CD4-positive, alpha-beta T cell treated with Interleukin-15 for 1 hour (primary cell): Measurements from ENCODE around the gene FOXD4L3.
"Not testable (repeated sequence)": the region's sequence is repeated elsewhere in the genome, so short reads cannot be mapped to it uniquely, and the experiment has no call there.

Source experiments
- DNase-seq: peaks from one replicate; pipeline ENCODE4 v3.0.0-alpha.2; 2020

FOXD4L3 gene

GRCh38 chr9:68302567-68302966 is at the start of gene FOXD4L3:
Gene FOXD4L3, plus strand, starts transcription at chr9:68302867. Its CDS starts 85 bp downstream, at chr9:68302952.
- not testable (repeated sequence) for DNase-seq

GRCh38 chr9:68281041-68281440 is 21.6 kb upstream of the FOXD4L3 start:
- not testable (repeated sequence) for DNase-seq

GRCh38 chr9:68303771-68304170 is 1.1 kb downstream of the FOXD4L3 start:
- DNase-seq: not testable (repeated sequence)

- DNase-seq: not testable (repeated sequence)
These were observed 1.5 kb downstream of the FOXD4L3 start for GRCh38 chr9:68304212-68304611.

- DNase-seq: not testable (repeated sequence)
These were observed 2.1 kb downstream of the FOXD4L3 start for GRCh38 chr9:68304777-68305176.

- DNase-seq: not testable (repeated sequence)
These were observed 3.1 kb downstream of the FOXD4L3 start for GRCh38 chr9:68305680-68306285.

GRCh38 chr9:68306391-68306964 is 3.8 kb downstream of the FOXD4L3 start:
- DNase-seq: not testable (repeated sequence)

GRCh38 chr9:68307127-68307526 is 4.5 kb downstream of the FOXD4L3 start:
- not testable (repeated sequence) for DNase-seq

GRCh38 chr9:68307654-68308053 is 5.0 kb downstream of the FOXD4L3 start:
- not testable (repeated sequence) for DNase-seq

- DNase-seq: not testable (repeated sequence)
These were observed 8.5 kb downstream of the FOXD4L3 start for GRCh38 chr9:68311208-68311607.

- not testable (repeated sequence) for DNase-seq
These were observed 15.5 kb downstream of the FOXD4L3 start for GRCh38 chr9:68318209-68318608.

GRCh38 chr9:68323749-68324148 is 21.1 kb downstream of the FOXD4L3 start:
- DNase-seq: not testable (repeated sequence)

GRCh38 chr9:68324518-68324917 is 21.9 kb downstream of the FOXD4L3 start:
- not testable (repeated sequence) for DNase-seq

- not testable (repeated sequence) for DNase-seq
These were observed 26.4 kb downstream of the FOXD4L3 start for GRCh38 chr9:68329106-68329505.

- DNase-seq: not testable (repeated sequence)
These were observed 28.0 kb downstream of the FOXD4L3 start for GRCh38 chr9:68330531-68331173.

GRCh38 chr9:68332122-68332521 is 29.5 kb downstream of the FOXD4L3 start:
- not testable (repeated sequence) for DNase-seq

- DNase-seq: not testable (repeated sequence)
These were observed 33.3 kb downstream of the FOXD4L3 start for GRCh38 chr9:68335935-68336334.

GRCh38 chr9:68336639-68337339 is 34.1 kb downstream of the FOXD4L3 start:
- DNase-seq: not testable (repeated sequence)

- not testable (repeated sequence) for DNase-seq
These were observed 35.3 kb downstream of the FOXD4L3 start for GRCh38 chr9:68338000-68338399.

- DNase-seq: not testable (repeated sequence)
These were observed 39.8 kb downstream of the FOXD4L3 start for GRCh38 chr9:68342265-68343025.

- not testable (repeated sequence) for DNase-seq
These were observed 40.6 kb downstream of the FOXD4L3 start for GRCh38 chr9:68343242-68343641.

- not testable (repeated sequence) for DNase-seq
These were observed 41.3 kb downstream of the FOXD4L3 start for GRCh38 chr9:68343992-68344391.
